Measurements from ENCODE around the gene WNT9A.
A peak's percentile ranks its signal among the peaks of the same experiment; 100 is the strongest.

The WNT9A gene

DNA sequence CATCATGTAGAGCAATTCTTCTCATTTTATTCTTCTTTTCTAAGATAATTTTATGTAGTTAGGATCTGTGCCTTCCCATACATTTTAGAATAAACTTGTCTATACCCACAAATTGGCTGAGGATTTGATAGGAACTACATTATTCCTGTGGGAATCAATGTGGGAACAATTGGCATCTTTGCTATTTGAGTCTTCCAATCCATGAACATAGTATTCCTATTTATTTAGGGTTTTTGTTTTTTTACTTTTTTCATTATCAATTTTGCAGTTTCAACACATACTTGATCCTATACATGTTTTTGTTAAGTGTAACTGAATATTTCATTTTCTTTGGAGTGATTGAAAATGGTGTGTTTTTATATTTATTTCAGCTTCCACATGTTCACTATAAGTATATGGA lies 8.1 kb upstream of the WNT9A start:
- DNase-seq: no peak

DNA sequence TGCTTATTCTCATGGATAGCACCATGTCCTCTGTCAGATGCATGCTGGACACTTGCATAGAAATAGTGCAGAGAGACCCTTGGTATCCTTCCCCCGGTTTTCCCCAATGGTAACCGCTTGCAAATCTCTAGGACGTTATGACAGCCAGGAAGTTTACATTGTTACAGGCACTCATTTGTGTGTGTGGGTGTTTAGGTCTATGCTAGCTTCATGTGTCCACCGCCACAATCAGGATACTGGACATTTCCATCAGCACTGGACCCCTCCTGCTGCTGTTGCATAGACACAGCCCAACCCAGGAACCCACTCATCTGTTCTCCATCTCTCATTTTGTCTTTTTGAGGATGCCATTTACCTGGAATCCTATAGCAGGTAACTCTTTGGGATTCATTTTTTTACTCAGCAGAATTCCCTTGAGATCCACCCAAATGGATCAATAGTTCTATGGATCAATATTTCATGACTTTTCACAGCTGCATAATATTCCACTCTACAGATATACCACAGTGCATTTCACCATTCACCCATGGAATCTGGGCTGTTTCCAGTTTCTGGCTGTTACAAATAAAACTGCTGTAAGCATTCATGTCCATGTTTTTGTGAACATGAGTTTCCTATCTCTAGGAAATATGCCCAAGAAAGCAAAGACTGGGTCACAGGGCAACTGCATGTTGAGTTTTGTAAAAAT lies 6.6 kb upstream of the WNT9A start:
- DNase-seq: no peak

DNA sequence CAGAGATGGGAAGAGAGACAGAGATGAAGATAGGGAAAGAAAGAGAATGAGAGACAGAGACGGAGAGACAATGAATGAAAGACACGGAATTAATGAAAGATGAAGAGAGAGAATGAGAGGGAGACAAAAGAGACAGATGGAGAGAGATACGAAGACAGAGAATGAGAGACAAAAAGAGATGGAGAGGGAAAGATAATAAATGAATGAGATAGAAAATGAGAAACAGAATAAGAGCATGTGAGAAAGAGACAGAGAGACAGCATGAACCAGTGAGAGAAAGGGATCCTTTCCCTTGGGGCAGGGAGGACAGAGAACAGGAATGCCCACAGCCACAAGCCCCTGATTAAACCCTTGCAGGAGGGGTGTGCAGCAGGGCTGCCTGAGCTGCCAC lies 5.3 kb upstream of the WNT9A start:
- DNase-seq: no peak

DNA sequence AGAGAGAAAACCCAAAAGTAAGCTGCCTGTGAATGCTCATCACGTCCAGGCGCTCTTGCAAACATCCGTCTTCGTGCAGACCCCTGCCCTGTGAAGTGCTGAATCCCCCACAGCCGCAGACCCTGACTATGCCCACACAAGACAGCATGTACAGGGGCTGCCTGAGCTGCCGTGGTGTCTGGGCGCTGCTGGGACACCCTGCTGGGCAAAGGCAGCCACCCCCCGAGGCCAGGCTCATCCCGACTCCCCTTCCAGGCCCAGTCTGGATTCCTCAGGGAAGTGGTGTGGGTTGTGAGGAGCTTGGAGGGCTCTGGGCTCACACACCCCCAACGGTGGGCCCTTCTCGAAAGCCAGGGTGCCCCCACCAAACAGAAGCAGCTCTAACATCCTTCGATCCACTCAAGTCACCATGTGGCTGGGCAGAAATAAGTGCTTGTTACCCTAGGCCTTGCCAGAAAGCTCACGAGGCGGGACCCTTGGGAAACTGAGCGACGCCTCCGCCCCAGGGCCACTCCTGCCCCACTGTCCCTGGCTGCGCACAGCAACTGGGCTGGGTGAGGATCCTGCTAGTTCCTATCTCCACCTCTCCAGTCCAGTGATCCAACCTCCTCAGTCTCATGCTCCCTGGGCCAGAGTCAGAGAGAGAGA lies 4.8 kb upstream of the WNT9A start:
- no peak for DNase-seq

DNA sequence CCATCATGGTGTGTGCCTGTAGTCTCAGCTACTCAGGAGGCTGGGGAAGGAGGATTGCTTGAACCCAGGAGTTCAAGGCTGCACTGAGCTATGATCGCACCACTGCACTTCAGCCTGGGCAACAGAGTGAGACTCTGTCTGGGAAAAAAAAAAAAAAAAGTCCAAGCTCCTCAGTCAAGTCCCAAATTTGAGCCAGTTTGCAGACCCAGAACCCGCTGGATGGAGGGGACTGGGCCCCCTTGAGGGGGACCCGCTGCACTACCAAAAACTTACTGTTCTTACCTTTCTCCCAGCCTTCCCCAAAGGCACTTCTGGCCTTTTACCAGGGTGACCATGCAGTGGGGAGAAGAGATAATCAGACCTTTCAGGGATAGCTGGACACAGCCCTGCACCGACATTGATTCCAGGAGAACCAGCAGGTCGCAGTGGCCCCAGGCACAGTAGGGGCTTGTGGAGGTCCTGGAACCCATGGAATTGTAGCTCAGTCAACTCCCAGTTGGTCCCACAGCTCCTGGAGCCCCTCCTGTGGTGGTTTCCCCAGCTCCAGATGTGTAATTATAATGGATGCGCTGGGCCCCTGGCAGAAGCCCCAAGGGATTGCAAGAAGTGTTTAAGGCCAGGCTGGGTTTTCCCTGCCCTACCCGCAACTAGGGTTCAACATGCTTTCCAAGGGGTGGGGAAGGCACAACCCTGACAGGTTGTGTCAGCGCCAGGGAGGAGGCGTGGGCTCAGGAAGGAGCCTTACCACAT lies 4.1 kb upstream of the WNT9A start:
- no peak for DNase-seq

DNA sequence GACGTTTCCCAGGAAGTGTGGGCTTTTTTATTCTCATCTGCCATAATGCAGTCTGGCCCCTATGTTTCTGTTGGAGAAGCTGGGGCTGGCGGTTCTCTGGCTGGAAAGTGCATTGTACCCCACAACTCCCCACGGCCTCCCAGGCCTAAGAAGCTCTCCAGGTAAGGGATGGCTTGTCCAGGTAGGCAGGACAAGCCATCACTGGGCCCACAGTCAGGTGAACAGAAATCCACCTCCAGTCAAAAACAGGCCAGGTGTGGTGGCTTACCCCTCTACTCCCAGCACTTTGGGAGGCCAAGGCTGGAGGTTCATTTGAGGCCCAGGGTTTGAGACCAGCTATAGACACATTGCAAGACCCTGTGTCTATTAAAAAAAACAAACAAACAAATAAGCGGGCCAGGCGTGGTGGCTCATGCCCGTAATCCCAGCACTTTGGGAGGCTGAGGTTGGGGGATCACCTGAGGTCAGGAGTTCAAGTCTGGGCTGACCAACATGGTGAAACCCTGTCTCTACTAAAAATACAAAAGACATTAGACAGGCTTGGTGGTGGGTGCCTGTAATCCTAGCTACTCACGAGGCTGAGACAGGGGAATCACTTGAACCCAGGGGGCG lies 3.1 kb upstream of the WNT9A start:
- DNase-seq: no peak

DNA sequence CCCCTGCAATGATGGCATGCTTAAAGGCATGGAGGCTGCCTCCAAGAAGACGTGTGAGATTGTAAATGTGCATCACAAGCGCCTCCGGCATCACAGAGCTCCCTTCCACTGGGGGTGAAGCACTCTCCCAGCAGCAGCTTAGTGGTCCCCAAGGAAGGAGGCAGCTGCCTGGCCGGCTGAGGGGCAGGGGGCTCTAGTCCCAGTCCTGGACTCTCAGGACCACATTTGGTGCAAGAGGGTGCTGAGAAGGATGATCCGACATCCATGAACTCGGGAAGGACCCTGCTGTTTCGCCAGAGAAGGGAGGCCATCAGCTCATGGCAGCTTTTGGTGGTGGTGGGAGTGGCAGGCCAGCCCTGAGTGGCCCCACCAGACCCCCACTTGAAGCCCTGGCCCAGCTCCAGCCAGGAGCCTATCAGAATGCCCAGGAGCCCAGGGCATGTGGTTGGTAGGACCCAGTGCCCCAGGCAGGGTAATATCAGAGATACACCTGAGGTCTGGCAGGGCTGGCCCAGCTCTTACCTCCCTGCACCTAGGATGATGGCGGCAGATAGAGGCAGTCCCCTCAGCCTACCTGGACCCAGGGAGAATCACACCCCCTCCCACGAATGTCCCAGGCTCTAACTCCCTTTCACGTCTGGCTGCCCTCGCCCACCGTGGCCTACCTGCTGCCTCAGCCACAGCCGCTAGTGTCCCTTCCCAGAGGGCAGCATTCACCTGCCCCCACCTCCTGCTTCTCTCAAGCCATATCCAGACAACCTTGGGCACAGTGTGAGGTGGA lies 2.4 kb upstream of the WNT9A start:
- no peak for DNase-seq

DNA sequence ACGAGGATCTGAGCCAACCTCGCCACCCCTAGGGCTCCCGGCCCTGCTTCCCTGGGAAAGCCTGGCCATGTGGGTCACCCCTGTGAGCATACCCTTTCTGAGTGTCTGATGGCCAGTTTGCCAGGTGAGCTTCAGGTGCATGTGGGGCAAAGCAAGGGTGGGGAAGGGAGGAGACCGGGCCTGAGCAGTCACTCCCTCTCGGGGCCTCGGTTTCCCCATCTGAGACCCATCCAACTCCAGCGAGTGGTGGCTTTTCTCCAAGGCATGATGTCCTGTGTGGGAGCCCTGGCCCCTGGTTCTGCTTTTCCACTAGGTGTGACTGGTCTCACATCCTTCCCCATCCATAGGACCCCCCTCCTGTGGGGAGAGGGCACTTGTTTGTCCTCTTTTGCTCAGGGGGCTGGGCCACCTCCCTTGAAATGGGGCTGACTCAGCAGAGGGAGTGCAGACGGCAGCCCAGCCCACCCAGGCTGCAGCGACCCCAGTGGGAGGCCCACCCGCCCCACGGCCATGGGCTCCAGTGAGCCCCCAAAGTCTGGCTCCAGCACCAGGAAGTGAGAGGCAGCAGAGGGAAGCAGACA lies 1.7 kb upstream of the WNT9A start:
- DNase-seq: no peak

DNA sequence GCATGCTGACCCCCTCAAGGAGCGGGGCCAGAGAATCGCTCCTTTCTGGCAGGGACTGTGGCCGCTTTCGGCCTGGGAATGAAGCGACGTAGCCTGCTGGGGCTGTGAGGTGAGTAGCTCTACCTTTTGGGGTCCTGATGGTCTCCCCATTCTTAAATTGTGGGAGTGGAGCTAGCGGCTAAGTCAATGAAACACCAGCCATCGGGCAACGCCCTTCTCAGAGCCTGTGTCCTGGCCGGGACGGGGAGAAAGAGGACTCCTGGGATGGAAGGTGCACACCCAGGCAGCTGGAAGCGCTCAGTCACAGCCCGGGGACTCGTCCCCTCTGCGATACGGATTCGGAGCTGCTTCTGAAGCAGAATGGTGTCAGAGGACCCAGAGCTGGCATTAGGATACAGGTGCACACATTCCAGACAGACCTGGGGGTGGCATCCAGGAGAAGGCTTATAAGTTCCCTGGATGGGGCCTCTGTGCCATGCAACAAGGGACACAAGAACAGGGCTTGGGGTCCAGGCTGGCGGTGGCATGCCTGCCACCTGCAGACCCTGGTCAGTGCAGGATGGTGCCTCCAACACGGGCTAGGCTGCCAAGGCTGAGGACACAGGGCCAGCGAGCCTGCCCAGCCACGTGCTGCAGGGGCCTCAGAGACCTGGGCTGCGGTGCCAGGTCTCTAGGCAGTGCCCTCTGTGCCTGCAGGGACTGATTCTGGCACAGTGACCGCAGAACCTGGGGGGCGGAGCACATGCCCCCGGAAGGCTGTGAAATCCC lies 945 bp upstream of the WNT9A start:
- DNase-seq: no peak

DNA sequence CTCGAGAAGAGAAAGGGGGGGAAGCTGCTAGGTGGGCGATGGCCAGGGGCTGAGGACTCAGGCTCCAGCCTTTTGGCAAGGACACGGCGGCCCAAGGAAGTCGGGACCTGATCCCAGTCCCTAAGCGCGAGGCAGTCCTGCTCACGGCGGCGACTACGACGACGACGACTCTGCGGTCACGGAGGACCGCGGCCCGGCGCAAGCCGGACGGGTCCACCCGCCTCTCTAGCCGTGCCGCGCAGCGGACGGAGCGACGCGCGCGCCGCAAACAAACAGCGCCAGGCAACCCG lies 401 bp downstream of the WNT9A start:
- no peak for DNase-seq

DNA sequence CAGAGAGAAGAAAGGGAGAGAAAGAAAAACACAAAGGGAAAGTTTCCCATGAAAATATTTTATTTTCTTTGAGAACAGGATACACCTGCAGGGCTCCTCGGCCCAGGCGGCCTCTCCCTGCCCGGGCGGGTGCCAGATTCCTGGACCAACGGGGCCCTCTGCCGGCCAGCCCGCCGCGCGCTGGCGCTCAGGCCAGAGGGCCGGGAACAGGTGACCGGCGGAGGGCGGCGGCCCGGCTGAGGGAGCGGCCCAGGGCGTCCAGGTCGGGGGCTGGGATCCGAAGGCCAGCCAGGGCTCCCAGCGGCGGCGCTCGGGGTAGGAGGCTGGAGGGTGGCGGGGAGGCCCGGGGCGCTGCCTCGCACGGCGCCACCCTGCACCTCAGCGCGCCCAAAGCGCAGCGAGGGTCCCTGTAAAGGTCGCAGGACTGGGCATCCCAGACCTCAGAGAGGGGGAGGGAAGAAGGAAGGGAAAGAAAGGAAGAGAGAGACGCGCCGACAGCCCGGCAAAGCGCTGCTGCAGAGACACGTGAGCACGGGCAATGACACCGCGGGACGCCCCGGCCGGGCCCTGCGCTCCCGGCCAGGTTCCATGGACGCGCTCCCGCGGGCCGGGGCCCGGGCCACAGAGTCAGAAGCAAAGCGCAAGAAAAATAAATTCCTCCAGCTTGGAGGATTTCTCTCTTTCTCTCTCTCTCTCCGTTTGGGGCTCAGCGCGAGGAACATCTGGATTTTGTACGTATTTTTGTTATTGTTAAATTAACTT lies 927 bp downstream of the WNT9A start:
- peak in 38 of 51 donors; percentile 7 to 79 (median 39) for DNase-seq

DNA sequence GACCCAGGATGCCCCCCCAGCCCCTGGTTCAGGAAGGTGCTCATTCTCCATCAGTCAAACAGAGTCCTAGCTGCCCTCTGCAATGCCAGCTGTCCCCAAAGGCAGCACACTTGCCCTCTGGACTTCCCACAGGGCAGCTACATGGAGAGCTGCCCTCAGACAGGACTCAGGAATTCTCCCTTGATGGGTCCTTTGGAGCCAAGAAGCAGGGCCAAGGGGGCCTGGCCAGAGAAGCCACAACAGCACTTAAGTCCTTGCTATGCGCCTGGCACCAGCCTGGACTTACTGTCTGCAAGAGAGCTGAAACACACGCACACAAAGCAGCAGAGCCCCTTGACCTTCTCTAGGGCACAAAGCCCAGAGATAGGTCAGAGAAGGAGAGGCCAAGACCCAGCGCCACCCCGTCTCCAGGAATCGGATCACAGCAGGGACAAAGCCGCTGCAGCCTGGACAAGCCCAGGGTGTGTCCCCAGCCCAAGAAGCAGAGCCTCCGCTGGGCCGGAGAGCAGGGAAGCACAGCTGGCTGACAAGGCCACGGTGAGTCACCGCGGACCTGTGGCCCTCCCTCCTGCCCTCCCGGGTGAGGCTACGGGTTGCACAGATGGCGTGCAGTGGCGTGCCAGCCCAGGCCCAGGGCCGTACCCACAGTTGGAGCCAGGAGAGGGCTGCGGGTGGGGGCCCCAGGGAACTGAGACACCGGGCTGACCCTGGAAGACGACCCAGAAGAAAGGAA lies 1.7 kb downstream of the WNT9A start:
- peak in 1 of 51 donors; percentile 14 for DNase-seq

DNA sequence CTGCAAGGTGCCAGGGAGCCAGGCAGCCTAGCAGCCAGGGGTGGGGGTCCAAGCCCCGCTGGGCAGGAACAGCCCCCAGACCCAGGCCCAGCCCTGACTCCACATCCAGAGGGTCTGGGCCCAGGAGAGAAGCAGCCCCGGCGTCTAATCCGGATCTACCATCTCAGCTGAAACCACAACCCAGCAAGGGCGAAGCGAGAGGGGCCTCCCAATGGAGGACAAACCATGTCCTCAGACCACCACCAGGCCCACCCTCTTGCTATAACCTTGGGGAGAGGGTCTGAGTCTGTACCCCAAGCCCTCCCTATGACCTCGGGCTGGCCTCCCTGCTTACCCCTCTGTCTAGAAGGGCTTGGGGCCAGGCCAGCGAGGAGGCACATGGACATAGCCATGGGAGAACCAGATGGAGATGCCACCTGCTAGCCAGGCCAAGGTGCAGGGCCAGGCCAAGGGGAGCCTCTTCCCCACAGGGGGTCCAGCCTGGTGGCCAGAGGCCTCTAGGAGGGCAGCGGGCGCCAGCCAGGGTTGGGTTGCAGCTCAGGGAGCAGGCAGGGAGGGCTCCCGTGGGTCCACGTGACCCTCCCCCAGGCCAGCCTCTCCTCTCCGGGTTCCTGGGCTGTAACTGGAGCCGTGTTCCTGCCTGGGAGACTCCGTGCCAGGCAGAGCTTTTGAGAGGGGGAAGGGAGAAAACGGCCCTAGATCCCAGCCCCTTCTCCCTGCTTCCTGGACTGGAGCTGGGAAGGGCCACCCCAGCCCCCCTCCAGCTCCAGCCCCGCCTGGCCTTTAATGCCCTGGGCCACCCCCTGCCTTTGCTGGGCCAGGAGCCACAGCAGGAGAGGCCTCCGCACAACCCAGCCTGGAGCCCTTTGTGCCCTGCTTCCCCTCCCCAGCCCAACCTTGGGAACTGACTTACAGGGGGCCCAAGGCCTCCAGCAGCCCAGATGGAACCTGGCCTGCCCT lies 2.5 kb downstream of the WNT9A start:
- DNase-seq: no peak

DNA sequence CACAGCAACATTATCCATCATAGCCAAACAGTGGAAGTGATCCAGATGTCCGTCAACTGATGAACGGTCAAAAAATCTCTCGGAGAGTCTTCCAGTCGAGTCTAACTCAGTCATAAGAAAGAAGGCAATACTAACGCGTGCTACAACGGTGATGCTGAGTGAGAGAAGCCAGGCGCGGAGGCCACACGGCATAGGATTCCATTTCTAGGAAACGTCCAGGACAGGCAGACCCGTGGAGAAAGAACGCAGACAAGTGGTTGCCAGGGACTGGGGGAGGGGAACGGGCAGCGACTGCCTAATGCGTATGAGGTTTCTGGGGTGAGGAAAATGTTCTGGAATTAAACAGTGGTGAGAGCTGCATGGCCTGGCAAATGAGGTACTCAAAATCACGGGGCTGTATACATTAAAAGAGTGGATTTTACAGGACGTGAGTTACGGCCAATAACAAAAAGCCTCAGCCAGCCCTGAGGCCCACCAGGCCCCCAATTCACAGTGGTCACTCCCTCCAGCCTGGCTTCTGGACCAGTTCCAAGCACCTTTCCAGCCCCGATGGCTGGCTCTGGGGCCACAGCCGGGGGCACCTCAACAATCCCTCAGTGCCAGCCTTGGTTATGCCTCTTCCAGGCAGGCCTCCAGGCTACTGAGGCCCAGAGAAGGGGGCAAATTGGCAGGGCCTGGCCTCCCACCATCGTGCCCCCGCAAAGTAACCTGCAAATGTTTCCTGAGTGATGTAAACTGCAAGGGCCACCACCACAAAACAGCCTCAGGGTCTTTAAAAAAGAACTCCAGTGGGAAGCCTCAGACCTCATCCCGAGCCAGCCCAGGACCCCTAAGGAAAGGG lies 3.4 kb downstream of the WNT9A start:
- peak in 7 of 51 donors; percentile 10 to 48 (median 17) for DNase-seq

DNA sequence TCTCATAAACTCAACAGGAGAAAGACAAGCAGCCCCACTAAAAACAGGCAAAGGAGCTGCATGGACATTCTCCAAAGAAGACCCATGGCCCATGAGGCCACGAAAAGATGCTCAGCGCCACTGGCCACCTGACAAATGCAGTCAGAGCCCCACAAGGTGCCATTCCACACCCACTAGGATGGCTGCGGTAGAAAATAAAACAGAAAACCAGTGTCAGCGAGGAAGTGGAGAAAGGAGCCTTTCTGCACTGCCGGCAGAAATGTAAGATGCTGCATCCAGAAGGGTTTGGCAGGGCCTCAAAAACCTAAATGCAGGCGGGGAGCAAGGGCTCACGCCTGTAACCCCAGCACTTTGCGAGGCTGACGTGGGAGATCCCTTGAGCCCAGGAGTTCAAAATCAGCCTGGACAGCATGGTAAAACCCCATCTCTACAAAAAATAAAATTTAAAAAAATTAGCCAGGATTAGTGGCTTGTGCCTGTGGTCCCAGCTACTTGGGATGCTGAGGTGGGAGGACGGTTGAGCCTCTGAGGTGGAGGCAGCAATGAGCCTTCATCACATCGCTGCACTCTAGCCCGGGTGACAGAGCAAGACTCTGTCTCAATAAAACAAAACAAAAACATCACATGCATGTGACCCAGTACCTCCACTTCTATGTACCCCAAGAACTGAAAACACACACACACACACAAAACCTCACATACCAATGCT lies 4.2 kb downstream of the WNT9A start:
- DNase-seq: no peak

DNA sequence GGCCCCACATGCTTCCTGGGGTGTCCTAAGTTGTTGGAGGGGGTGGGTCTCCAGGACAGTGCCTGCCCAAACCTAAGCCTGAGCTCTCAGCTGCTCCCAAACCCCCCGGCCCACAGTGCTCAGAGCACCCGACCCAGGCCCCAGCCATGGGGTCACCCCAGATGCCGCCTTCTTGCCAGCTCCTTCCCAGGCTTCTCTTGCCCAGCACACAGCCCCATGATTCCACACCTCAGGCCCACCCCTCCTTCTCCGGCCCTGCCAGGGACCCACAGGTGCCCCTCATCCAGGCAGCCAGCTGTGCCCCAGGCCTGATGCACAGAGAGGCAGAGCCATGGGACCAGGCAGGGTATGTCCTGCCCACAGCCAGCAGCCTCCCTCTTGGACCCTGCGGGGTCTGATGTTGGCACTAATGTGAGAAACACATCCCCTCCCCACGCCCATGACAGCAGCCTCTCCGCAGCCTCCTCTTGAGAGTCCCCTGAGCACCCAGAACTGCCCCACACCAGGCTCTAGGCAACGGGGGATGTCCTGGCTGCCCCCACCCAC lies 4.9 kb downstream of the WNT9A start:
- no peak for DNase-seq

Measured in hypothalamus (tissue), 51 donors.